ENCODE measurements around the gene VASH2. TPM values are rescaled to one million over a fixed set of nuclear protein-coding genes. Genes with fewer than 3 reads are reported as not detected.

VASH2 gene
- total RNA-seq, 2 donors from 2014 or later = 1.6 TPM; not detected in 1

- Histone ChIP-seq H3K36me3 (replicated peaks in 1 of 2; ENCODE audit: insufficient read depth in 1 of 2, low read depth in 2 of 2) (no peaks in the 10 kb centered on the region), H3K27ac (peak overlapping the region in 3 of 4 donors; percentile 20 to 63 (median 58)), H3K4me1 (peaks cover 19% of the 10 kb centered on the region), H3K9me3 (no peaks in the 10 kb centered on the region), H3K27me3 (no peaks in the 10 kb centered on the region), H3K4me3 (no peak overlapping the region)
- DNase-seq (peak; percentile 34 to 64 (median 52)), ATAC-seq (peak; percentile 74)
- intact Hi-C loops (cut with DNase I) = no loop called here
- WGBS, 2 donors = 8 to 26% methylated on average over 10 to 11 of the region's 11 CpGs
- no peak for TF ChIP-seq POLR2A (IDR thresholded peaks at IDR 0.05)
- TF ChIP-seq, protein P1, sequence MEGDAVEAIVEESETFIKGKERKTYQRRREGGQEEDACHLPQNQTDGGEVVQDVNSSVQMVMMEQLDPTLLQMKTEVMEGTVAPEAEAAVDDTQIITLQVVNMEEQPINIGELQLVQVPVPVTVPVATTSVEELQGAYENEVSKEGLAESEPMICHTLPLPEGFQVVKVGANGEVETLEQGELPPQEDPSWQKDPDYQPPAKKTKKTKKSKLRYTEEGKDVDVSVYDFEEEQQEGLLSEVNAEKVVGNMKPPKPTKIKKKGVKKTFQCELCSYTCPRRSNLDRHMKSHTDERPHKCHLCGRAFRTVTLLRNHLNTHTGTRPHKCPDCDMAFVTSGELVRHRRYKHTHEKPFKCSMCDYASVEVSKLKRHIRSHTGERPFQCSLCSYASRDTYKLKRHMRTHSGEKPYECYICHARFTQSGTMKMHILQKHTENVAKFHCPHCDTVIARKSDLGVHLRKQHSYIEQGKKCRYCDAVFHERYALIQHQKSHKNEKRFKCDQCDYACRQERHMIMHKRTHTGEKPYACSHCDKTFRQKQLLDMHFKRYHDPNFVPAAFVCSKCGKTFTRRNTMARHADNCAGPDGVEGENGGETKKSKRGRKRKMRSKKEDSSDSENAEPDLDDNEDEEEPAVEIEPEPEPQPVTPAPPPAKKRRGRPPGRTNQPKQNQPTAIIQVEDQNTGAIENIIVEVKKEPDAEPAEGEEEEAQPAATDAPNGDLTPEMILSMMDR (IDR thresholded peaks at IDR 0.05) = no peak
Measured at GRCh38 chr1:212981025-212981495, 30.7 kb downstream of the VASH2 start.

- no peak for ATAC-seq
- H3K9me3 ChIP-seq = no peaks in the 10 kb centered on the region
Measured at GRCh38 chr1:212981571-212982328, 31.4 kb downstream of the VASH2 start.

DNA sequence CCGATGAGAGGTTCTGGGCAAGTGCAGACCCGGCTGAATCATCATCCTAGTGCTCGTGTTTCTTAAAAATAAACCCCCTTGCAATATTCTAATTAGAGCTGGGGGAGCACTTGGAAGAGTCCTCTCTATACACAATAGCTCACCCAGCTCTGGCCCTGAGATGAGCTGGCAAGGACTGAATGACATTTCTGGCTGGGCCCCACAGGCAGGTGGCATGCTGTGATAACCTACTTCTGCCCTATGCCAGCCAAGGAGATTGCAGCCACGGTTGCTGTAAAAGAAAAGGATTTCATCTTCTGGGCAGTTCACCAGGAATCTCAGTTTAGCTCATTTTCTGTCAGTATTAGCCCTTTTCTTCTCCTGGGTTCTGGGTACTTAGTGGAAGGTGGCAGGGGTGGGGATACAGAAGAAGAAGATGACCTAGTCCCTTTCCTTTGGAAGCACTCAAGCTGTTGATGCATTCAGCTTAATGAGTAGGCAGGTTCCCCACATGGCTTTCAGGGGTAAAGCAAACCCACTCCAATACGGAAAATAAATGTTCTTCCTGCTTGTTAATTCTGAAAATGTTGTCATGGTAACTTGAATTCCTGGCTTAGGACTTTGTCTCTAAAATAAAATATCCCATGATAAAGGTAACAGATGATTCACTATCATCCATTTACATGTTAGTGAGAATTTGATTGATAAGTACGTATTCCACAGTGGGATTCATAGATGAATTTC lies 32.2 kb downstream of the VASH2 start:
- intact Hi-C loops (cut with DNase I) = no loop called here
- WGBS, 2 donors = 50 to 55% methylated on average over 6 of the region's 6 CpGs
- Histone ChIP-seq H3K4me3 (no peak overlapping the region), H3K27ac (peak overlapping the region in 1 of 4 donors; percentile 16), H3K36me3 (replicated peaks in 1 of 2; ENCODE audit: insufficient read depth in 1 of 2, low read depth in 2 of 2) (no peaks in the 10 kb centered on the region), H3K9me3 (no peaks in the 10 kb centered on the region), H3K27me3 (no peaks in the 10 kb centered on the region), H3K4me1 (peaks cover 19% of the 10 kb centered on the region)
- TF ChIP-seq, protein P1 (IDR thresholded peaks at IDR 0.05) = no peak
- TF ChIP-seq POLR2A (IDR thresholded peaks at IDR 0.05) = no peak
- DNase-seq (peak; percentile 17 to 57 (median 26)), ATAC-seq (peak; percentile 51)

More at GRCh38 chr1:212981571-212982328, 31.4 kb downstream of the VASH2 start:
- Histone ChIP-seq H3K4me3 (no peak overlapping the region), H3K27ac (peak overlapping the region in 3 of 4 donors; percentile 20 to 63 (median 58)), H3K27me3 (no peaks in the 10 kb centered on the region), H3K4me1 (peaks cover 19% of the 10 kb centered on the region), H3K36me3 (replicated peaks in 1 of 2; ENCODE audit: insufficient read depth in 1 of 2, low read depth in 2 of 2) (no peaks in the 10 kb centered on the region)
- intact Hi-C loops (cut with DNase I) = no loop called here
- no peak for TF ChIP-seq POLR2A (IDR thresholded peaks at IDR 0.05)
- TF ChIP-seq, protein P1 (IDR thresholded peaks at IDR 0.05) = no peak
- peak in 2 of 4 donors; percentile 16 to 41 for DNase-seq
- 54 to 61% methylated on average over 13 of the region's 13 CpGs for WGBS, 2 donors

- no peaks in the 10 kb centered on the region for H3K9me3 ChIP-seq
- WGBS, 2 donors = 68 to 82% methylated on average over 3 of the region's 3 CpGs
- intact Hi-C loops (cut with DNase I) = no loop called here
- no peaks in the 10 kb centered on the region for H3K27me3 ChIP-seq
- no peak overlapping the region for H3K4me3 ChIP-seq
- peaks cover 19% of the 10 kb centered on the region for H3K4me1 ChIP-seq
- DNase-seq = no peak
- no peak for ATAC-seq
- no peak for TF ChIP-seq POLR2A (IDR thresholded peaks at IDR 0.05)
- TF ChIP-seq, protein P1 (IDR thresholded peaks at IDR 0.05) = no peak
- H3K27ac ChIP-seq = no peak overlapping the region
- no peaks in the 10 kb centered on the region for H3K36me3 ChIP-seq (replicated peaks in 1 of 2; ENCODE audit: insufficient read depth in 1 of 2, low read depth in 2 of 2)
Measured at GRCh38 chr1:212983482-212983881, 33.1 kb downstream of the VASH2 start.
